ENCODE measurements around the gene TTPAL.

The TTPAL gene

GRCh38 chr20:44532259-44532980 is 56.7 kb downstream of the TTPAL start:
- peak overlapping the region; percentile 69 for H3K4me3 ChIP-seq (ENCODE audit: low read depth, low read length)
- peaks cover 6% of the 10 kb centered on the region; the same call in 1 of the 2 replicates for H3K4me1 ChIP-seq (ENCODE audit: control insufficient read depth, insufficient read depth, low read length)
- ChIA-PET CTCF (interaction anchor here (0.7 to 1.7 kb wide), 3 partner anchors 12 to 78 kb away, joined by 3 to 7 read pairs (median 4); partner anchors contain the start of gene SERINC3), POLR2A (no interaction called here)
- no peaks in the 10 kb centered on the region for H3K9me3 ChIP-seq (ENCODE audit: control insufficient read depth, insufficient read depth, low read depth, low read length)
- H3K36me3 ChIP-seq (ENCODE audit: control insufficient read depth in 2 of 2, insufficient read depth in 1 of 2, low read length in 2 of 2) = no peaks in the 10 kb centered on the region
- H3K27ac ChIP-seq (ENCODE audit: extremely low read depth, low read depth, low read length) = no peak overlapping the region
- TF ChIP-seq ZNF776 (tag by site-specific recombination; IDR thresholded peaks at IDR 0.05; ENCODE audit: borderline replicate concordance) = no peak
- peak; percentile 90 for TF ChIP-seq ZBTB17 (tag by site-specific recombination; IDR thresholded peaks at IDR 0.05)
- 0 out of 2 replicates have a peak, but pooled peaks have one; percentile 29 for TF ChIP-seq ZBTB20 (tag by site-specific recombination; IDR thresholded peaks at IDR 0.05)
- peak; percentile 91 for TF ChIP-seq PRDM1 (tag by site-specific recombination; IDR thresholded peaks at IDR 0.05)
- no peak for TF ChIP-seq ZNF488 (tag by site-specific recombination; IDR thresholded peaks at IDR 0.05)
- TF ChIP-seq PRDM4 (tag by site-specific recombination; IDR thresholded peaks at IDR 0.05) = no peak
- no peak for TF ChIP-seq ZNF596 (tag by site-specific recombination; IDR thresholded peaks at IDR 0.05)
- TF ChIP-seq GLIS1 (tag by site-specific recombination; IDR thresholded peaks at IDR 0.05) = no peak
- TF ChIP-seq ZNF354C (tag by site-specific recombination; IDR thresholded peaks at IDR 0.05; ENCODE audit: borderline replicate concordance, low read depth) = no peak
- 0 out of 2 replicates have a peak, but pooled peaks have one; percentile 17 for TF ChIP-seq KLF16 (tag by site-specific recombination; IDR thresholded peaks at IDR 0.05)
- no peak for TF ChIP-seq TSHZ1 (tag by site-specific recombination; IDR thresholded peaks at IDR 0.05; ENCODE audit: borderline replicate concordance)
- TF ChIP-seq, protein P1, sequence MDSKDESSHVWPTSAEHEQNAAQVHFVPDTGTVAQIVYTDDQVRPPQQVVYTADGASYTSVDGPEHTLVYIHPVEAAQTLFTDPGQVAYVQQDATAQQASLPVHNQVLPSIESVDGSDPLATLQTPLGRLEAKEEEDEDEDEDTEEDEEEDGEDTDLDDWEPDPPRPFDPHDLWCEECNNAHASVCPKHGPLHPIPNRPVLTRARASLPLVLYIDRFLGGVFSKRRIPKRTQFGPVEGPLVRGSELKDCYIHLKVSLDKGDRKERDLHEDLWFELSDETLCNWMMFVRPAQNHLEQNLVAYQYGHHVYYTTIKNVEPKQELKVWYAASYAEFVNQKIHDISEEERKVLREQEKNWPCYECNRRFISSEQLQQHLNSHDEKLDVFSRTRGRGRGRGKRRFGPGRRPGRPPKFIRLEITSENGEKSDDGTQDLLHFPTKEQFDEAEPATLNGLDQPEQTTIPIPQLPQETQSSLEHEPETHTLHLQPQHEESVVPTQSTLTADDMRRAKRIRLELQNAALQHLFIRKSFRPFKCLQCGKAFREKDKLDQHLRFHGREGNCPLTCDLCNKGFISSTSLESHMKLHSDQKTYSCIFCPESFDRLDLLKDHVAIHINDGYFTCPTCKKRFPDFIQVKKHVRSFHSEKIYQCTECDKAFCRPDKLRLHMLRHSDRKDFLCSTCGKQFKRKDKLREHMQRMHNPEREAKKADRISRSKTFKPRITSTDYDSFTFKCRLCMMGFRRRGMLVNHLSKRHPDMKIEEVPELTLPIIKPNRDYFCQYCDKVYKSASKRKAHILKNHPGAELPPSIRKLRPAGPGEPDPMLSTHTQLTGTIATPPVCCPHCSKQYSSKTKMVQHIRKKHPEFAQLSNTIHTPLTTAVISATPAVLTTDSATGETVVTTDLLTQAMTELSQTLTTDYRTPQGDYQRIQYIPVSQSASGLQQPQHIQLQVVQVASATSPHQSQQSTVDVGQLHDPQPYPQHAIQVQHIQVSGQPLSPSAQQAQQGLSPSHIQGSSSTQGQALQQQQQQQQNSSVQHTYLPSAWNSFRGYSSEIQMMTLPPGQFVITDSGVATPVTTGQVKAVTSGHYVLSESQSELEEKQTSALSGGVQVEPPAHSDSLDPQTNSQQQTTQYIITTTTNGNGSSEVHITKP (tag by site-specific recombination; IDR thresholded peaks at IDR 0.05) = no peak; the same call in 1 of the 2 replicates
- TF ChIP-seq KLF1 (tag by site-specific recombination; IDR thresholded peaks at IDR 0.05) = 0 out of 2 replicates have a peak, but pooled peaks have one; percentile 9

GRCh38 chr20:44532981-44533331 is 57.3 kb downstream of the TTPAL start:
- Histone ChIP-seq H3K27ac (ENCODE audit: extremely low read depth, low read depth, low read length) (no peak overlapping the region), H3K4me1 (ENCODE audit: control insufficient read depth, insufficient read depth, low read length) (peaks cover 6% of the 10 kb centered on the region; the same call in 1 of the 2 replicates), H3K4me3 (ENCODE audit: low read depth, low read length) (no peak overlapping the region), H3K36me3 (ENCODE audit: control insufficient read depth in 2 of 2, insufficient read depth in 1 of 2, low read length in 2 of 2) (no peaks in the 10 kb centered on the region), H3K9me3 (ENCODE audit: control insufficient read depth, insufficient read depth, low read depth, low read length) (no peaks in the 10 kb centered on the region)
- CTCF ChIA-PET = no interaction called here
- POLR2A ChIA-PET = no interaction called here
- TF ChIP-seq, protein P2, sequence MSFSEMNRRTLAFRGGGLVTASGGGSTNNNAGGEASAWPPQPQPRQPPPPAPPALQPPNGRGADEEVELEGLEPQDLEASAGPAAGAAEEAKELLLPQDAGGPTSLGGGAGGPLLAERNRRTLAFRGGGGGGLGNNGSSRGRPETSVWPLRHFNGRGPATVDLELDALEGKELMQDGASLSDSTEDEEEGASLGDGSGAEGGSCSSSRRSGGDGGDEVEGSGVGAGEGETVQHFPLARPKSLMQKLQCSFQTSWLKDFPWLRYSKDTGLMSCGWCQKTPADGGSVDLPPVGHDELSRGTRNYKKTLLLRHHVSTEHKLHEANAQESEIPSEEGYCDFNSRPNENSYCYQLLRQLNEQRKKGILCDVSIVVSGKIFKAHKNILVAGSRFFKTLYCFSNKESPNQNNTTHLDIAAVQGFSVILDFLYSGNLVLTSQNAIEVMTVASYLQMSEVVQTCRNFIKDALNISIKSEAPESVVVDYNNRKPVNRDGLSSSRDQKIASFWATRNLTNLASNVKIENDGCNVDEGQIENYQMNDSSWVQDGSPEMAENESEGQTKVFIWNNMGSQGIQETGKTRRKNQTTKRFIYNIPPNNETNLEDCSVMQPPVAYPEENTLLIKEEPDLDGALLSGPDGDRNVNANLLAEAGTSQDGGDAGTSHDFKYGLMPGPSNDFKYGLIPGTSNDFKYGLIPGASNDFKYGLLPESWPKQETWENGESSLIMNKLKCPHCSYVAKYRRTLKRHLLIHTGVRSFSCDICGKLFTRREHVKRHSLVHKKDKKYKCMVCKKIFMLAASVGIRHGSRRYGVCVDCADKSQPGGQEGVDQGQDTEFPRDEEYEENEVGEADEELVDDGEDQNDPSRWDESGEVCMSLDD (tag by site-specific recombination; IDR thresholded peaks at IDR 0.05) = no peak
- TF ChIP-seq SP7 (tag by site-specific recombination; IDR thresholded peaks at IDR 0.05) (peak; percentile 38; the same call in 1 of the 2 replicates), ZNF354C (tag by site-specific recombination; IDR thresholded peaks at IDR 0.05; ENCODE audit: borderline replicate concordance, low read depth) (no peak), ZBTB20 (tag by site-specific recombination; IDR thresholded peaks at IDR 0.05) (0 out of 2 replicates have a peak, but pooled peaks have one; percentile 8), ZNF707 (tag by site-specific recombination; IDR thresholded peaks at IDR 0.05) (no peak), EGR2 (tag by site-specific recombination; IDR thresholded peaks at IDR 0.05; ENCODE audit: low read depth) (peak; percentile 32; the same call in 1 of the 2 replicates), FEZF1 (tag by site-specific recombination; IDR thresholded peaks at IDR 0.05) (no peak), ZFHX2 (tag by site-specific recombination; conservative IDR thresholded peaks at IDR 0.05) (peak; percentile 40; the same call in 1 of the 2 replicates), ZBTB17 (tag by site-specific recombination; IDR thresholded peaks at IDR 0.05) (peak; percentile 55)
